ENCODE measurements around the gene RTN3. TPM values are rescaled to one million over a fixed set of nuclear protein-coding genes. Genes with fewer than 3 reads are reported as not detected.

RTN3 gene
- total RNA-seq, 6 experiments from 2014 or later, result 114 to 144 (median 133) TPM

DNA sequence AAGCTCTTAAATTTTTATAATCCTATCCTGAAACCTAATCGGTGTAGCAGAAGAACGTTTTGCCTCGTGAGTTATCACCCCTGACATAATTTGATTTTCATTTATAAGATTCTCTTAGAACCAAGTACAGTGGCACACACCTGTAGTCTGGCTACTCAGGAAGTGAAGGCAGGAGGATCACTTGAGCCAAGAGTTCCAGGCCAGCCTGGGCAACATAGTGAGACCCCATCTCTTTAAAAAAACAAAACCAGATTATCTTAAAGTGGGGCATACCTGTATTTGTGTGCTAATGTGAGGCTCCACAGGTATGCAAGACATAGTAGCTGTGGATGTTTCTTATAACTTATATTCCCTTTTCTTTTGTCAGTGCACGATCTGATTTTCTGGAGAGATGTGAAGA lies 68.3 kb downstream of the RTN3 start:
- TF ChIP-seq, protein P1, sequence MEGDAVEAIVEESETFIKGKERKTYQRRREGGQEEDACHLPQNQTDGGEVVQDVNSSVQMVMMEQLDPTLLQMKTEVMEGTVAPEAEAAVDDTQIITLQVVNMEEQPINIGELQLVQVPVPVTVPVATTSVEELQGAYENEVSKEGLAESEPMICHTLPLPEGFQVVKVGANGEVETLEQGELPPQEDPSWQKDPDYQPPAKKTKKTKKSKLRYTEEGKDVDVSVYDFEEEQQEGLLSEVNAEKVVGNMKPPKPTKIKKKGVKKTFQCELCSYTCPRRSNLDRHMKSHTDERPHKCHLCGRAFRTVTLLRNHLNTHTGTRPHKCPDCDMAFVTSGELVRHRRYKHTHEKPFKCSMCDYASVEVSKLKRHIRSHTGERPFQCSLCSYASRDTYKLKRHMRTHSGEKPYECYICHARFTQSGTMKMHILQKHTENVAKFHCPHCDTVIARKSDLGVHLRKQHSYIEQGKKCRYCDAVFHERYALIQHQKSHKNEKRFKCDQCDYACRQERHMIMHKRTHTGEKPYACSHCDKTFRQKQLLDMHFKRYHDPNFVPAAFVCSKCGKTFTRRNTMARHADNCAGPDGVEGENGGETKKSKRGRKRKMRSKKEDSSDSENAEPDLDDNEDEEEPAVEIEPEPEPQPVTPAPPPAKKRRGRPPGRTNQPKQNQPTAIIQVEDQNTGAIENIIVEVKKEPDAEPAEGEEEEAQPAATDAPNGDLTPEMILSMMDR (IDR thresholded peaks at IDR 0.05), result no peak
- 0 out of 2 replicates have a peak, but pooled peaks cover 5% of the 10 kb centered on the region for H3K36me3 Mint-ChIP-seq (ENCODE audit: low read depth)
- peaks cover 8% of the 10 kb centered on the region; the same call in 1 of the 2 replicates for H3K4me1 Mint-ChIP-seq (ENCODE audit: low read depth)
- no peaks in the 10 kb centered on the region for H3K27me3 Mint-ChIP-seq (ENCODE audit: insufficient read depth)
- no peak overlapping the region for H3K27ac Mint-ChIP-seq
- H3K4me3 Mint-ChIP-seq, result no peak overlapping the region
- DNase-seq, result no peak
- no peaks in the 10 kb centered on the region for H3K9me3 Mint-ChIP-seq

DNA sequence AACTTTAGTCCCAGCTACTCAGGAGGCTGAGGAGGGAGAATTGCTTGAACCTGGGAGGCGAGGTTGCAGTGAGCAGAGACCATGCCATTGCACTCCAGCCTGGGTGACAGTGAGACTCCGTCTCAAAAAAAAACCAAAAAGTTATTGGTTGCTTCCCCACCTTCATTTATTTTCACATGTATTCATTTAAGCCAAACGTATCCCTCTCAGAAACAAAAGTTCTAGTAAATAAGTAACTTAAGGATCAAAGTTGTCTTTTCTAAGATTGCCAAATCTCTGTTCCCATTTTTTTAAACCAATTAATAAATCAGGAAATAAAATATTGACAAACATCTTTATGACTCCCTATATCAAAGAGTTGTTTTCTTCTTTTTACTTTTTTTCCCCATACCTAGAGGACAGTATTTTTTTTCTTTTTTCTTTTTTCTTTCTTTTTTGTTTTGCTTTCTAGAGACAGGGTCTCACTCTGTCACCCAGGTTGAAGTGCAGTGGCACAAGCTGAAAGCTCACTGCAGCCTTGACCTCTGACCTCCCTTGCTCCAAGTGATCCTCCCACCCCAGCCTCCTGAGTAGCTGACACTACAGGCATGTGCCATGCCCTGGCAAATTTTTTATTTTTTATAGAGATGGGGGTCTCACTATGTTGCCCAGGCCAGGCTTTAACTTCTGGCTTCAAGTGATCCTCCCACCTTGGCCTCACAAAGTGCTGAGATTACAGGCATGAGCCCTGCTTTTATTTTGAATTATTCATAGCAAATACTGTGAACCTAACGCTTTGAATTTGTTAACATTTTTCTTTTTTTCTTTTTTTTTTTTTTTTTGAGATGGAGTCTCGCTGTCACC lies 75.8 kb downstream of the RTN3 start:
- Mint-ChIP-seq H3K36me3 (ENCODE audit: low read depth) (peaks cover 14% of the 10 kb centered on the region; the same call in 1 of the 2 replicates), H3K27me3 (ENCODE audit: insufficient read depth) (no peaks in the 10 kb centered on the region), H3K9me3 (no peaks in the 10 kb centered on the region), H3K4me3 (no peak overlapping the region), H3K4me1 (ENCODE audit: low read depth) (no peaks in the 10 kb centered on the region), H3K27ac (no peak overlapping the region)
- TF ChIP-seq, protein P1 (IDR thresholded peaks at IDR 0.05), result no peak
- DNase-seq, result no peak

DNA sequence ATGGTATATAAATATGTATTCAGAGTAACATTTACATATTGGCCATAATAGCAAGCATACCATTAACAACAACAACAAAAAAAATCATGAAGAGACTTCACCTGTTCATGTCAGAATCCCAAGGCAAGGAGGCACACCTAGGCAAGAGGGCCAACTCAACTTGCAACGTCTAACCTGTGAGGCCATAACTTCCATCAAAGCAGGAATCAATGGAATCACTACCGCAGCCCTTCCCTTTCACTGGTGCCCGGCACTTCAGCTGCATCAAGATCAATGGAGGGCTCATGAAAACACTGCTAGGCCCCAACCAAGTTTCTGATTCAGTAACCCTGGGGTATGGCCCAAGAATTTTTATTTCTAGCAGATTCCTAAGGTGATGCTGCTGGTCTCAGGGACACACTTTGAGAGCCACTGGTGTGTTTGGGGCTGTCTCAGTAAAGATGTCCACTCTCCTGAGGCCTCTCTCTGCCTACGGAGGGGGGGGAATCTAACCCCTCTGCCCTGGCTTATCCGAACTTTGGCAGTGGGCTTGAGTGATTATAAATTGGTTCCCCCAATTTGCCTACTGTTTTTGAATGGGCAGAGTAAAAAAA lies 79.3 kb downstream of the RTN3 start:
- no peak for DNase-seq
- Mint-ChIP-seq H3K9me3 (no peaks in the 10 kb centered on the region), H3K27ac (no peak overlapping the region), H3K36me3 (ENCODE audit: low read depth) (peaks cover 9% of the 10 kb centered on the region; the same call in 1 of the 2 replicates), H3K27me3 (ENCODE audit: insufficient read depth) (no peaks in the 10 kb centered on the region), H3K4me1 (ENCODE audit: low read depth) (no peaks in the 10 kb centered on the region), H3K4me3 (no peak overlapping the region)
- TF ChIP-seq, protein P1 (IDR thresholded peaks at IDR 0.05), result no peak

DNA sequence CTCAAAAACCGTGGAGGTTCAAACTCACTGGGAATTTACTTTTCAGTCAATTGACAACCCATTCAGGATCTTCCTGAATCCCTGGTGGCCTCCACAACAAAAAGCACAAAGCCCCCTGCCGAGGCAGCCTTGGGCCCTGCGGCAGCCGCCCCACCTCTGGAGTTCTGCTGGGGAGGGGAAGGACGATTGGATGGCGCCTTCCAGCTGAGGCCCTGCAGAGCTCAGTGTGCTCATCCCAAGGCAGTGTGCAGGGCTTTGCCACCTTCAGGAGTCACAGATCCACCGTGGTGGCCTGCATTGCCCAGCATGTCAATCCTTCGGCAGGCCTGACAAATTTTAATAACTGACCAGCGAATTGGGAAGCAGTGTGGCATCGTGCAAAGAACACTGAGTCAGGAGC lies 79.9 kb downstream of the RTN3 start:
- Mint-ChIP-seq H3K4me3 (no peak overlapping the region), H3K36me3 (ENCODE audit: low read depth) (peaks cover 9% of the 10 kb centered on the region; the same call in 1 of the 2 replicates), H3K27ac (no peak overlapping the region; the same call in 1 of the 2 replicates), H3K9me3 (no peaks in the 10 kb centered on the region), H3K27me3 (ENCODE audit: insufficient read depth) (no peaks in the 10 kb centered on the region), H3K4me1 (ENCODE audit: low read depth) (peaks cover 2% of the 10 kb centered on the region)
- TF ChIP-seq, protein P1 (IDR thresholded peaks at IDR 0.05), result no peak
- DNase-seq, result no peak

DNA sequence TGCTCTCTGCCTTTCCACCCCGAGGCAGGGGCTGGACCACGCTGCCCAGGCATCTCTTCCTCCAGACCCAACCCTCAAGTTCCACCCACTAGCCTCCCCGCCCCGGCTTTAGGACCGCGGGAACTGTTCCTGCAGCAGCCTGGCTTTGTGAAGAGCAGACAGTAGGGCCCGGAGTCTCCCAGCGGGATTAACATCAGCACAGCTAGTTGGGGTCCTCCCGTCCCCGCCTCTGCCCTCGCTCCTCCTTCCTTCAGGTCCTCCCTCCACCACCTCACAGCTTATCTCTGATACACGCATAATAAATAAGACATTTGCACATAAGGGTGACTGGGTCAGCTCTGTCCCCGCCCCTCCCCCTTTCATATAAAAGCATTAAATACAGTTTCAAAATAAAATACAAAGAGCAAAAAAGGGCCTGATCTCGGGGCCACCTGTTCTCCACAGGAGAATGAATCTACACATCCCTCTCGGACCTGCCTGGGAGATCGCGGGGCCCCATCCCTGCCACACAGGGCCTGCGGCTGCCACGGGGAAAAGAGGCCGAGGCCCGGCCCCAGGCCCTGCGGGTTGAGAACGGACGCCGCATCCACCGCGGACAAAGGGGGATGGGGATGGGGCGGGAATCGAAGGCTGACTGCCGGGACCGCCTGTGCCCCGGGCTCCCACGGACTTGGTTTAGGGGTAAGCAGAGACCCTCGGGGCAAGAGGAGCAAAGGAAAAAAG lies 80.8 kb downstream of the RTN3 start:
- no peak overlapping the region for H3K27ac Mint-ChIP-seq
- no peak for DNase-seq
- peaks cover 9% of the 10 kb centered on the region; the same call in 1 of the 2 replicates for H3K36me3 Mint-ChIP-seq (ENCODE audit: low read depth)
- H3K27me3 Mint-ChIP-seq (ENCODE audit: insufficient read depth), result no peaks in the 10 kb centered on the region
- H3K4me3 Mint-ChIP-seq, result no peak overlapping the region
- H3K4me1 Mint-ChIP-seq (ENCODE audit: low read depth), result peaks cover 11% of the 10 kb centered on the region
- TF ChIP-seq, protein P1 (IDR thresholded peaks at IDR 0.05), result no peak
- no peaks in the 10 kb centered on the region for H3K9me3 Mint-ChIP-seq

Measured in HFFc6 (cell line).